HG02763 (cell line): ENCODE results near the gene VPS72.

Experiments used
- ATAC-seq: cut with Tn5 transposase; IDR thresholded peaks from one replicate; pipeline ENCODE4 v1.9.1; 2021; ENCODE audit warnings: mild to moderate bottlenecking, moderate library complexity; ENCODE audit not compliant: unreplicated experiment

The VPS72 gene

DNA sequence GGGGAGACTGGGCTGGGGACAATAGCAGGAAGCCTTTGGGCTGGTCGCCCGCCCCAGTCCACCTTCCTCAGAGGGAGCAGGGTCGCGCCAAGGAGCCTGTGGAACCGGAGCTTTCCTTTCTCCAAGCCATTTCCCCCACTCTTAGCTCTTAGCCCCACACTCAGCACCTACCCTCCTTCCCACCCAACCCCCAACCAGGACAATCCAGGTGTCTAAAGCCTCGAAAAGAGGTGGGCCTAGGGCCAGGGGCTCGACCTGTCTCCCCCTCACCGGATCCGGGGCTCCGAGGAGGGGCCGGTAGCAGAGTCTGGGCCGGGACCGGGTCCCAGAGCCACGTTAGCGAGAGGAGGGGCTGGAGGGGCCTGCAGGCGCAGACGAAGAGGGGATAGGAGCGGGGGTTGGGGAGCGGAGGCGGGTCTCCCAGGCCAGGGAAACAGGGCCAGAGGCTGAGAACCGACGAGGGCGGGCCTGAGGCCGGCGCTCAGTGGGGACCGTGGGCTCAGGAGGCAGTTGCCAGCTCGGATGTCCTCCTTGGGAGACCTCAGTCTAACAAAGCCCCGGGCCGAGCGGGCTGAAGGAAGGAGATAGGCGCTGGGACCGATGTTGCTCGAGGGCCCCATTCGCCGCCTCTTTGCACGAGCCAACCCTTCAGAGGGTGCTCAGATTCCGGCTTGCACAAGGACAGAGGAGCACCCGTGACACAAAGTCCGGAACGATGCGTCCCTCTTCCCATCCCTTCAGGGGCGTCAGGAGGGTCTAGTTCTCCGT, 44.5 kb downstream of the VPS72 start:
- no peak for ATAC-seq

DNA sequence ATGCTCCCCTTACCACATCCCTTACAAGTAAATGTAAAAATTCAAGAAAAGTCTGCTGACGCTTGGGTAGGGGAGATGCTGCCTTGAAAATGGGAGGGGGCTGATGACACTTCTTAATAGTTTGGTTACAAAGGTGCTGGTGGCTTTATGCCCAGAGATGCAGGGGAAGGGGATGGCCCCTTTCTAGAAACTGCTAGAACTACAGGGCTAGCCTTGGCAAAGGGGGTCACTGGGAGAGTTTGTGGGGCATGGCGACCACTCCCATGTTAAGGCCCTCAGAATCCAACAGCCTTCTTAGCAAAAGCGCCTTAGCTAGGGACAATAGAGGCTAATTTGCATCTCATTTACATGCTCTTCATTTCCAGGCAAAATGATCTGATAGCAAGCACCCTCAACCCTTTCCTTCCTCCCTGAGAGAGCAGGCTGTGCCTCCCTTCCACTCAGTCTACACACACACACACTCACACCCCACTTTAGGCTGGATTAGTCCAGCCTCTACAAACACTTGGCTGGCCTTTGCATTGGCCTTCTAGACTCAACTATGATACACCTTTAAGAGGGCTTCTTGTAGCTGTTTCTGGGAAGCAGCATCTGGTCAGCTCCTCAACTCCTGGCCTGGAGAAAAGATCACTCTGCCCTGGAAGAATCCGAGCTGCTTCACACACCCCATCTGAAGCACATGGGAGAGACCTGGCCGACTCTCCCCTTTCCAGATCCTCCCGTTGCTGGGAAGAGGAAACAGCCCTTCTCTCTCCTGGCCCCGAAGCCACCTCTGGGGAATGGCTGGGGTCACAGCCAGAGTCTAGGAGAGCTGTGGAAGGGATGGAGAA, 45.3 kb downstream of the VPS72 start:
- no peak for ATAC-seq

DNA sequence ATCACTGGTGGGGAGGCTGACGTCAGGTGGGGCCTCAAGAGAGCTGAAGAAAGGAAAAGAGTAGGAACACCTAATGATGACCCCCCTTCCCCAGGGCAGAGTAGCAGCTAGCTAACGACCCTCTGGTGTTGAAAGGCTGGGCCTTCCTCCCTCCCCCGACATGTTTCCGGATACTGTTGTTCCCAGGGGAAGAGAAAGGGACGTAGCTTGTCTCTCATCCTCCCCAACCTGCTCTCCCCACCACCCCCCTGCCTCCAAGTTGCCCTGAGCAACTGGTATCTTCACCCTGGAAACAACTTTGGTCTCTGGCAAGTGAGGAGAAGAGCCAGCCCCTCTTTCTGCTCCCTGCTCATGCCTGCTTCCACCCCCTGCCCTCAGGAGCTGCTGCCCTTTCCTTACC, 46.0 kb downstream of the VPS72 start:
- ATAC-seq = no peak

DNA sequence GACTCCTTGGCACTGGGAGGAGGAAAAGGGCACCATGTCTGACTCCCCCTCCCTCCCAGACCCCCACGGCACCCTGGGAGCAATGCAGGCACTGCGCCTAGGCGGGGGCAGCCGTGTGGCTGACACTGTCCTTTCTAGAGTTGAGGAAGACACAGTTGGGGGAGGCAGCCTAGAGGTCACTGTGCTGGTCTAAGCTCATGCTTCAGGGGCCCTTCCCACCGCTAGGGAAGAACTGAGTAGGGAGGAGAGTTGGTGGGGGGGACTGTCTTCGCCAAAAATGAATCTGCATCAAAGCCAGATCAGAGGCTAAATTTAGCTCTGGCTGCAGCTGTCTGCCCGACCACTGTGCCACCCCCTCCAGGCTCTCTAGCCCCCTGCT, 47.0 kb downstream of the VPS72 start:
- no peak for ATAC-seq

DNA sequence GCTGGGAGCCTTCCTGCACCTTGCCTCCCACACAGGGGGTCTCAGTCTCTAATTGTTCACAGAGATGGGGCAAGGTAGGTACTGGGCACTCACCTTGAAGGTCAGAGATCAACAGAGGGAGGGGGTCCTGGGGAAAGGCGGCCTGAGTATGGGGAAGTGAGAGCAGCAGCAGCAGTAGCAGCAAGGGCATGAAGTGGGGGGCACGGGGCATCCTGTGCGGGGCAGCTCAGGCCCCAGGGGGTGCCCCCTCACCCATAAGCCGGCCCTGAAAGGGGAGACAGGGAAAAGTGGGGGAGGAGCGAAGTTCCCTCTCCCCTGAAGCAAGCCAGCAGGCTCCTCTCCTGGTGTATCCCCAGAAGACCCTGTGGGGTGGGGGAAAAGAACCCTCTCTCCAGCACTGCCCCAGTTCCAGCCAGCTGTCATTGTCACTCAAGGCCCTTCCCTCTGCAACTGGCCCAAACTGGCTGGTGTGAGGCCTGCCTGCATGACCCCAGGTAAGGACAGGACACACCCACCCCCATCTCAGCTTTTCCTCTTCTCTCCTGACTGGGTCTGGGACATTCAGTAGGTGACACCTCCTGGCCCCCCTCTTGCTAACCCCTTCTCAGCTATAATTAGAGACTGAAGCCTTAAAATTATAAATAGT, 47.5 kb downstream of the VPS72 start:
- no peak for ATAC-seq

DNA sequence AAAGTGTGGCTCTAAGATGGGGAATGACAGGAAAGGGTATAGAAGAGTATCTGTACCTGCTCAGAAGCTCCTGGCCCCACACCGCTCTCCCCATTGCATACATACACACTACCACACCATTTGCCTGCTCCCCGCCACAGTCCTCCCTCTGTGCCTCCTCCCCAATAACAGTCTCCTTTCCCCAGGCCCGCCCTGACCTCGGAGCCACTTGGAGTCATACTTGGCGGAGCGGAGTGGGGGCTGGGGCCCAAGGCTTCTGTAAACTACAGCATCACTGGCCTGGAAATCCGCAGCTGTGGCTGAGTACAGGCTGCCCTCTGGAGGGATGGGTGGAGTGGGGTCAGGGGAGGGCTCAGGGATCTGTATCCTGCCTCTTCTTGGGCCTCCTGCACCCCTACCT, 52.2 kb downstream of the VPS72 start:
- no peak for ATAC-seq

DNA sequence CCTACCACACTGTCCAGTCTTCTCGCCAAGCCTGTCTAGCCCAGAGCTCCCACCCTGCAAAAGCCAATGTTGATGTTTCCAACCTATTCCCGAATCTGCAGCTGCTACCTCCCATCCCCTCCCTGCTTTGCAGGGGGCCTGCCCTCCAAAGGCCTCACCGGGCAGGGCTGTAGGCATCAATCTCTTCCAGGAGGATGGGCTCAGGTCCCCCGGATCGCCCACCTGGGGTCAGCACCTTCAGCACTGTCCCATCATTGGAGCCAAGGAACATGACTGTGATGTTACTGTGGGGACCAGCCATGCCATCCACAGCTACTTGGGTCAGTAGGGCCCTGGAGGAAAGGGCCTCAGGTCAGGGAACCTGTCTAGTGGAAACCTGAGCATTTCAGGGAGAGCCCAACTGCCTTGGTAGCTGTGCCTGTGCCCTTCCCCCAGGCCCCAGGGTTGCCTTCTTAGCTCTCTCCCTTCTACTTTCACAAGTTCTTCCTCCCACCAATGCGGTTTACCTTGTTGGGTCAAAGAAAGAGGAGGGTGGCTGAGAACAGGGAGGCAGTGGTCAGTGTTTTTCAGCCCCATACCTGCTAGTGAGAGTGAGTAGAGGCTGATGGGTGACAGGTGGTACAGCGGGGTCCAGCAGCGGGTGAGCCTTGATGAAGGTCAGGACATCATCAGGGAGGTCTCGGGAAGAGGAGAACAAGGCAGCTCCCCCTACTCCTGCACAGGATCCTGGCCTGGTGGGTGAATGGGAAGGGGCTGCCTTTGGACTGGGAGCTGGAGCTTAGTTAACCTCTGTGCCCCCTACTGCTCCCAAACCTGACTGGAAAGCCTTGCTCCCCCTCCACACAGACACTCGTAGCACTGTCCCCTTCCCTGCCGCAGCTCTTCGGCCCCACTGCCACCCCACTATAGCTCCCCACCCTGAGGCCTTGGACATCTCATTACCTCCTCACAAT, 54.3 kb downstream of the VPS72 start:
- no peak for ATAC-seq

DNA sequence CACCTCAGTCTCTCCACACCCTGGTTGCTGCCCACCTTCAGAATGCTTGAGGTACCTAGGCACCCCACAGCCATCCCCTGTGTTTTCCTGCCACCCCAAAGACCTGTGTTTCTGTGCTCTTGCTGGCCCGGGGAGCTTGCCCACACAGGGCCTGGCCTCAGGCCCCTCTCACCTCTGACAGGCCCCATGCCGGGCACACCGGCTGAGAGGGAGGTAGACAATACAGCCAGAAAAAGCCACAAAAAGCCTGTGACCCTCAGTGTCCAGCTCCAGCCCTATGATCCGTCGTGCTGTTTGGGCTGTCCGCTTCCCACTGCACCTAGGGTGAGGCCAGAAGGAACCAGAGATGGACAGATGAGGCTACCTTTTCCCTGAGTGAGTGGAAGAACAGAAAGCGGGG, 55.0 kb downstream of the VPS72 start:
- ATAC-seq = no peak

DNA sequence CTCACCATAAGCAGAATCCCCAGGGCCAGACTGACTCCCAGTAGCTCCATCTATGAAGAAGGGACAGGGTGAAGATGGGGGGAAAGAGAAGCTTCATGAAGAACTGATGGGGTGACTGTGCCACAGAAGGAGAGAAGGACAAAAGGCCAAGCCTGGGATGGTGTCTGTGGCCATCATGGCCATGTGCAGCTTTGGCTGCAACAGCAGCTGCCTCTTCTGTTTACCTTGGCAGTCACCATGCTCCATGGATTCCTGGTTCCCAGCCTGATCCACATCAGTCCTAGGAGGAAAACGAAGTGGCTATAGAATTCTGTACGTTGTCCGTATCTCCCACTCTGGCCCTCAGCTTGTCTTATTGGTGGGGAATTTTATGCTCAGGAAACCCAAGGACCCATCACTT, 55.6 kb downstream of the VPS72 start:
- ATAC-seq = no peak

DNA sequence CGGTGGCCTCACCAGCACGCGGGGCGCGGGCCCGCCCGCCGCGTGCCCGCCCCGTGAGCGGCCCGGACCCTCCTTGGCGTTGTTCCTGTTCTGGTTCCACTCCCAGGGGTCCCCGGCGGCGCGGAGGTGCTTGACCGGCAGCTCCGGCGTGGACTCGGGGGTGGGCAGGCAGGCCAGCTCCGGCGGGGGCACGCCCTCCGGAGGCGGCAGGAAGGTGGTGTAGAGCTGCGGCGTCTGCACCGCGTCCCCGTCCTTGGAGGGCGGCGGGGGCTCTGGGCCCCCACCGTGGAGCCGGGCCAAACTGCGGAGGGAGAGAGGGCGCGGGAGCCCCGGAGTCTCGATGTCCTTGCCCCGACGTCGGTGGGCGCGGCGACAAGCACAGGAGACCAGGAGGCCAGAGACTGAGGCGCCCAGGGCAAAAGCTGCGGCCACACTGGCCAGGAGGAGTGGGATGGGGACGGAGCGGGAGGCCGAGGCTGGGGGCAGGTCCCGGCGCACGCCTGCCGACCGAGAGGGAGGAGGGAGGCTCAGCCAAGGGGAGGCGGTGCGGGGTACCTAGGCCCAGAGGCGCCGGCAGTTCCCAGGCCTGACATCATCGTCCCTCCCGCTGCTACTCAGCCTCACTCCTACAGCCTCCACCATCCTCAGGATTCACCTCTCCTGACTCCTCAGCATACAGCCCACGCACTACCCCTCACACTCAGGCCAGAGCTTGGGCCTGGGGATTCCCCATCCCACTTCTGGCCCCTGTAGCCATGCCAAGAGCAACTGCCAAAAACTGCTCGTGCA, 56.8 kb downstream of the VPS72 start:
- ATAC-seq = no peak

DNA sequence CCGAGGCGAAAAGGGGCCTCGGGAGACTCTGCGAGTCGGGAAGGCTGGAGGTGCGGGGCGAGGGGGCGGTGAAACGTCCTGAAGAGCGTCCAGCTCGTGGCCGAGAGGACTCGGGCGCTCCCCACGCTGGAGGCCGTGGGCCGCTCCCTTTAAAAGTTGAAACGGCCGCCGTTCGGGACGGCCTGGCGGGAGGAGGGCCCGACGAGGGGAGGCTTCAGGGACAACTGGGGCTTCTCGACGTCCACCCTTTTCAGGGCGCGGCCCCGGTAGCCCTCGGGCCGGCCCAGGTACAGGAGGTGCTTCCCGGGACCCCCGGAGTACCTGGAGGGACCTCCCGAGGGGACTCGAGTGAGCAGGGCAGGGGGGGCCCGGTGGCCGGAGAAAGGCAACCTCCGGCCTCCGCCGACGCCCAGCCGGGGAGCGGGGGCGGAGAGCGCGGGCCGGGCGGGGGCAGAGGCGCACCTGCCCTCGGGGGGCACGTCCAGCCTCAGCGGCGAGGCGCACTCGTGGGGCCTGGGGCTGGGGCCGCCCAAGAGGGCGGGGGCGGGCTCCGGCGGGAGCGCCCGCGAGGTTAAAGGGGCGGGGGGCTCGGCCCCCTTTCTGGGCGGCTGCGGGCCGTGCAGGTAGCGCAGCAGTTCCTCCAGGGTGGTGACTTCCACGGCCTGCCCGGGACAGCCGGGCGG, 57.5 kb downstream of the VPS72 start:
- ATAC-seq = no peak

DNA sequence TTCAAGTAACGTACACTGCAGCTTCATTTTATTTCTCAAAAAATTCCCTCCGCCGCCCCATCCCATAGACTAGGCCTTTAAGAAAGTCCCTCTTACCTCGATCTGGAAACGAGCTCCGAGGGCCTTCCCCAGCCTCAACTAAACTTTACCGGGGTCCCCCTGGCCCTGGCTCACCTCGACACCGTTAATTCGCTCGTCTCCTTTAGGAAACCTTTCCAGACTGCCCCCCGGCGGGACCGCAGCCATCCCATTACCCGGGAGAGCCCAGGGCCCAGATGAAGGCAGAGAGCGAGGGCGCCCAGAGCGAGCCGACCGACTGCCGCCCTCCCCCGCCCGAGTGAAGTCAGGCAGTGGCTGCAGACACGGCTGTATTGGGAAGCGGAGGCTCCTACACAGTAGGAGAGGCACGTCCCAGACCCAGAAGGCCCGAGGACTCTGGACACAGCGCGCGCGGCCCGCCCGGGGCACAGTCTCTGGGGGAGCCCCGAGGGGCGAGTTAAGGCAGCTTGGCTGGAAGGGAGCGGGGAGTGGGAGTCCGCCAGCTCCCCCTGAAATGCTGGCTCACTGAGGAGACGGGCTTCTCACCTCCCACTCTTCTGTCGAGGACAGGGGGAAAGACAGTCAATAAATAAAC, 58.2 kb downstream of the VPS72 start:
- ATAC-seq = no peak

DNA sequence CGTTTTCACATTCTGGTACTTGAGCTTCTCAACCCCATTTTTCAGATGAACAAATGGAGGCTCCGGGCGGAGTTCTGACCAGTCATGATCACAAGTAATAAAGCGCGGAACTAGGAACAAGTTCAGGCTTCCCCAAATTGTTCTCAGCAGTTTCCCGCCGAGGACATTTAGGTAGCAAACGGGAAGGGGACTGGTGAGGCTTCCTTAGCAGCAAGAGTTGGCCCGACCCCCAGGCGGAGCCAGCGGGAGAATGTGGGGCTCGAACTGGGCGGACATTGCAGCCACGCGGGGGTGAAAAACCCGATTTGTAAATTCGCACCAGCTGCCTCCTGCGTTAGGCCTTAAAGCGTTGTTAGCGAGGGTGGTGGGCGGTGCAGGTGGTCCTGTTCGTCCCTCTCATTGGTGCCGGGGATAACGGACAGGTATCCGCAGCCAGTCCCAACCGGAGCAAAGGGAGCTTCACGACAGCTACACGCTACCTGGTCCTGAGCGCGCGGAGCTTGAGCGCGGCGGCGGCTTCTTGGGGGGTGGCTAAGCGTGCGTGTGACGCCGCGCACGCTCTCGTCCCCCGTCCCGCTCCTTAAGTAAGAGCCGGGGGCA, 58.9 kb downstream of the VPS72 start:
- ATAC-seq = peak; percentile 60

DNA sequence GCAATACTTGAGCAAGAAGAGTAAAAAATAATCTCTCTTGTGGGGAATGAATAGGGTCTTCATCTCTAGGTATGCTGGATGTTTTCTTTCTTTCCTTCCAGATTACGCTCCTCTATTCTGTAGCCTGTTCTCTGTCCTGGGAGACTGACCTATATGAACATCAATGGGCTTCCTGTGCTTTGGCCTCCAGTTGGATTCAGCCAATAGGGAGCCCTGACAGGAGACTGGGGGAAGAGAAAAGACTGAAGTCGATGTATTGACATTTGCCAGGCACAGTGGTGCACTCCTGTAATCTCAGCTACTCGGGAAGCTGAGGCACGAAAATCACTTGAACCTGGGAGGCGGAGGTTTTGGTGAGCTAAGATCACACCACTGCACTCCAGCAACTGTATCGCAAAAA, 61.2 kb downstream of the VPS72 start:
- no peak for ATAC-seq
